ENCODE results near the gene FBXO24.

FBXO24 gene

DNA sequence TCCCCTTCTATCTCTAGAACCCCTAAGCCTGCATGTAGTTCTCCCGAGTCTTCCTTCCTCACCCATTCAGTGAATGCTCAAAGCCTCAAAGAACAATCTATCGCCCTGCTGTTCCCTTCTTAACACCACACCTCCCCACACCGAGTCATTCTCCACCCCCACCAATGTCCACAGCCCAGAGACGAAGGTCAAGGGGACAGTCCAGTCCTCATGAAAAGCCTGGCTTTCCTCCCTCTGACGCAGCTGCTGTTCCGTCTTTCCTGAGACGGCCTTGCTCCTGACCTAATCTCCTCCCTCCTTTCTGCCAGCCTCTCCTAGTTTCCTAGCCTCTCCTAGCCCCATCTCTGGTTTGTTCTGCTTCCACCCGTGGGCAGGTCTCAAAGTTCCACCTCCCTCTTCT, 35.4 kb downstream of the FBXO24 start:
- Histone ChIP-seq H3K18ac (ENCODE audit: low read length) (no peak overlapping the region), H3K27me3 (ENCODE audit: control insufficient read depth in 3 of 3, insufficient read depth in 3 of 3, low read depth in 1 of 3, low read length in 3 of 3) (no peaks in the 10 kb centered on the region), H3K79me1 (ENCODE audit: low read depth, low read length) (no peaks in the 10 kb centered on the region), H3K4ac (ENCODE audit: low read length) (no peak overlapping the region), H3K23ac (ENCODE audit: low read depth, low read length, poor library complexity) (no peak overlapping the region), H4K91ac (ENCODE audit: low read depth, low read length, poor library complexity) (no peak overlapping the region), H4K8ac (ENCODE audit: low read depth, low read length) (no peak overlapping the region), H3K14ac (ENCODE audit: low read length) (no peak overlapping the region), H2BK120ac (ENCODE audit: low read depth, low read length) (no peak overlapping the region), H3K4me3 (ENCODE audit: low read length in 2 of 2) (no peak overlapping the region), H2BK12ac (ENCODE audit: low read length) (no peak overlapping the region), H3K4me2 (ENCODE audit: insufficient read depth, low read length, poor library complexity, severe bottlenecking) (no peak overlapping the region), H2AFZ (ENCODE audit: low read length) (no peak overlapping the region), H3K36me3 (replicated peaks in 1 of 2; ENCODE audit: control insufficient read depth in 2 of 2, insufficient read depth in 2 of 2, low read length in 2 of 2) (peaks cover 0 to 3% of the 10 kb centered on the region in 2 donors), H3K9ac (ENCODE audit: low read depth, low read length, poor library complexity) (no peak overlapping the region), H2AK5ac (ENCODE audit: low read depth, low read length) (no peak overlapping the region), H3K27ac (replicated peaks; ENCODE audit: low read length) (no peak overlapping the region), H2BK5ac (ENCODE audit: low read length) (no peak overlapping the region), H2BK15ac (ENCODE audit: low read length) (no peak overlapping the region), H3K4me1 (ENCODE audit: control insufficient read depth in 2 of 2, insufficient read depth in 1 of 2, low read depth in 1 of 2, low read length in 2 of 2) (peaks cover 0 to 3% of the 10 kb centered on the region in 2 donors), H3K9me3 (replicated peaks in 1 of 2; ENCODE audit: control insufficient read depth in 2 of 2, insufficient read depth in 1 of 2, low read depth in 1 of 2, low read length in 2 of 2) (no peaks in the 10 kb centered on the region)
- WGBS, 2 donors (ENCODE audit: extremely low coverage in 2 of 2, insufficient read length in 2 of 2, insufficient replicate concordance in 1 of 2), result no CpG with 5 or more reads among the region's 8 CpGs
- DNase-seq (ENCODE audit: low spot score), result no peak

DNA sequence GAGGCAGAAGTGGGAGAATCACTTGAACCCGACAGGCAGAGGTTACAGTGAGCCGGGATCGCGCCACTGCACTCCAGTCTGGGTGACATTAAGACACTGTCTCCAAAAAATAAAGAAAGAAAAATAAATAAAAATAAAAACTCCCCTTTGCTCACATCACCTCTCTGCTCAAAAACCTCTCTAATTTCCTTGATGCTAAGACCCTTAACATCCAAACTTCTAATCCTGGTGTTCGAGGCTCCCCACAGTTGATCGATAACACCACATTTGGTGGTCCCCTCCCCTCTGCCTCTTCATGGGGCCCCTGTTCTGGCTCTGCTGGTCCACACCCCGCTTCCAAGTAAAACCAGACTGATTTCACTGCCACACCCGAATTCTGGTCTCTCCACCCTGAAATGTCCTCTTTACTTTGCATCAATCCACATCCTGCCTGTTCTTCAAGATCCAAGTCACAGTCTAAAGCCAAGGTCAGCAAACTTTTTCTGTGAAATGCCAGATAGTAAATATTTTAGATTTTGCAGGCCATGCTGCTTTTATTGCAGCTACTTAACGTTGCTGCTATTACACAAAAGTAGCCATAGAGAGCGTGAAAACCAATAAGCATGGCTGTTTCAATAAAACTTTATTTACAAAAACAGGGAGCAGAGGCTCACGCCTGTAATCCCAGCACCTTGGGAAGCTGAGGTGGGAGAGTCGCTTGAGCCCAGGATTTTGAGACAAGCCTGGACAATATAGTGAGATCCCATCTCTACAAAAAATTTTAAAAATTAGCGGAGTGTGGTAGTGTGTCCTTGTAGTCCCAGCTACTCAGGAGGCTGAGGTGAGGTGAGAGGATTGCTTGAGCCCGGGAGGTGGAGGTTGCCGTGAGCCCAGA, 38.1 kb downstream of the FBXO24 start:
- Histone ChIP-seq H3K18ac (ENCODE audit: low read length) (no peak overlapping the region), H3K9me3 (replicated peaks in 1 of 2; ENCODE audit: control insufficient read depth in 2 of 2, insufficient read depth in 1 of 2, low read depth in 1 of 2, low read length in 2 of 2) (no peaks in the 10 kb centered on the region), H2AK5ac (ENCODE audit: low read depth, low read length) (no peak overlapping the region), H3K9ac (ENCODE audit: low read depth, low read length, poor library complexity) (no peak overlapping the region), H3K14ac (ENCODE audit: low read length) (no peak overlapping the region), H3K4me1 (ENCODE audit: control insufficient read depth in 2 of 2, insufficient read depth in 1 of 2, low read depth in 1 of 2, low read length in 2 of 2) (peaks cover 2 to 9% of the 10 kb centered on the region in 2 donors), H3K79me1 (ENCODE audit: low read depth, low read length) (no peaks in the 10 kb centered on the region), H2BK5ac (ENCODE audit: low read length) (no peak overlapping the region), H2BK15ac (ENCODE audit: low read length) (no peak overlapping the region), H3K23ac (ENCODE audit: low read depth, low read length, poor library complexity) (no peak overlapping the region), H3K4me3 (ENCODE audit: low read length in 2 of 2) (no peak overlapping the region), H2BK120ac (ENCODE audit: low read depth, low read length) (no peak overlapping the region), H2AFZ (ENCODE audit: low read length) (no peak overlapping the region), H4K8ac (ENCODE audit: low read depth, low read length) (no peak overlapping the region), H2BK12ac (ENCODE audit: low read length) (no peak overlapping the region), H3K36me3 (replicated peaks in 1 of 2; ENCODE audit: control insufficient read depth in 2 of 2, insufficient read depth in 2 of 2, low read length in 2 of 2) (peaks cover 0 to 3% of the 10 kb centered on the region in 2 donors), H3K27ac (replicated peaks; ENCODE audit: low read length) (no peak overlapping the region), H3K4ac (ENCODE audit: low read length) (no peak overlapping the region), H3K27me3 (ENCODE audit: control insufficient read depth in 3 of 3, insufficient read depth in 3 of 3, low read depth in 1 of 3, low read length in 3 of 3) (no peaks in the 10 kb centered on the region), H4K91ac (ENCODE audit: low read depth, low read length, poor library complexity) (no peak overlapping the region), H3K4me2 (ENCODE audit: insufficient read depth, low read length, poor library complexity, severe bottlenecking) (no peak overlapping the region)
- WGBS, 2 donors (ENCODE audit: extremely low coverage in 2 of 2, insufficient read length in 2 of 2, insufficient replicate concordance in 1 of 2), result no CpG with 5 or more reads among the region's 15 CpGs
- DNase-seq (ENCODE audit: low spot score), result no peak

DNA sequence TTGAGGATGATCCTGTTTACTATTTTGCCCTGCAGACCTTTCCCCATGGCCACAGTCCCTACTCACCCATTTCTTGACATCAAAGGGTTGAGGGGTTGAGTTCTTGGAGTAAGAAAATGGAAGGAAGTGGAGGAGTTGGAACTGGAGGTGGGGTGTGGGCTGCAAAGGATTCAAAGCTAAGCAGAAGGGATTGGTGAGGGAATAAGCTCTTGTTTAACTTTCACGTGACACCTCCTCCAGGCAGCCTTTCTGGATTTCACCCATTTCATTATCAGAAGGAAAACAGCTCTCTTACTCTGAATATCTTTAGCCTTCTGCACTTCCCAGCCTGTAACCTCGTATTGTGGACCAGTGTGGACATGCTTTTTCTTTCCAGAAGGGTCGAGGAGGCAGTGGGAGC, 39.9 kb downstream of the FBXO24 start:
- H3K27ac ChIP-seq (replicated peaks; ENCODE audit: low read length), result no peak overlapping the region
- H4K8ac ChIP-seq (ENCODE audit: low read depth, low read length), result no peak overlapping the region
- H3K27me3 ChIP-seq (ENCODE audit: control insufficient read depth in 3 of 3, insufficient read depth in 3 of 3, low read depth in 1 of 3, low read length in 3 of 3), result no peaks in the 10 kb centered on the region
- peak overlapping the region; percentile 80 for H3K18ac ChIP-seq (ENCODE audit: low read length)
- no peak overlapping the region for H2BK12ac ChIP-seq (ENCODE audit: low read length)
- H2BK15ac ChIP-seq (ENCODE audit: low read length), result no peak overlapping the region
- no peaks in the 10 kb centered on the region for H3K79me1 ChIP-seq (ENCODE audit: low read depth, low read length)
- H3K36me3 ChIP-seq (replicated peaks in 1 of 2; ENCODE audit: control insufficient read depth in 2 of 2, insufficient read depth in 2 of 2, low read length in 2 of 2), result peaks cover 0 to 3% of the 10 kb centered on the region in 2 donors
- no peak overlapping the region for H3K23ac ChIP-seq (ENCODE audit: low read depth, low read length, poor library complexity)
- peaks cover 0 to 2% of the 10 kb centered on the region in 2 donors for H3K9me3 ChIP-seq (replicated peaks in 1 of 2; ENCODE audit: control insufficient read depth in 2 of 2, insufficient read depth in 1 of 2, low read depth in 1 of 2, low read length in 2 of 2)
- H3K4me1 ChIP-seq (ENCODE audit: control insufficient read depth in 2 of 2, insufficient read depth in 1 of 2, low read depth in 1 of 2, low read length in 2 of 2), result peaks cover 2 to 9% of the 10 kb centered on the region in 2 donors
- H3K4ac ChIP-seq (ENCODE audit: low read length), result no peak overlapping the region
- WGBS, 2 donors (ENCODE audit: extremely low coverage in 2 of 2, insufficient read length in 2 of 2, insufficient replicate concordance in 1 of 2), result no CpG with 5 or more reads among the region's 3 CpGs
- no peak overlapping the region for H3K14ac ChIP-seq (ENCODE audit: low read length)
- H4K91ac ChIP-seq (ENCODE audit: low read depth, low read length, poor library complexity), result no peak overlapping the region
- H3K4me3 ChIP-seq (ENCODE audit: low read length in 2 of 2), result peak overlapping the region; percentile 21 to 43
- H2BK5ac ChIP-seq (ENCODE audit: low read length), result no peak overlapping the region
- DNase-seq (ENCODE audit: low spot score), result no peak
- no peak overlapping the region for H2BK120ac ChIP-seq (ENCODE audit: low read depth, low read length)
- peak overlapping the region; percentile 90 for H2AFZ ChIP-seq (ENCODE audit: low read length)
- H3K4me2 ChIP-seq (ENCODE audit: insufficient read depth, low read length, poor library complexity, severe bottlenecking), result peak overlapping the region; percentile 86
- peak overlapping the region; percentile 18 for H3K9ac ChIP-seq (ENCODE audit: low read depth, low read length, poor library complexity)
- H2AK5ac ChIP-seq (ENCODE audit: low read depth, low read length), result no peak overlapping the region

DNA sequence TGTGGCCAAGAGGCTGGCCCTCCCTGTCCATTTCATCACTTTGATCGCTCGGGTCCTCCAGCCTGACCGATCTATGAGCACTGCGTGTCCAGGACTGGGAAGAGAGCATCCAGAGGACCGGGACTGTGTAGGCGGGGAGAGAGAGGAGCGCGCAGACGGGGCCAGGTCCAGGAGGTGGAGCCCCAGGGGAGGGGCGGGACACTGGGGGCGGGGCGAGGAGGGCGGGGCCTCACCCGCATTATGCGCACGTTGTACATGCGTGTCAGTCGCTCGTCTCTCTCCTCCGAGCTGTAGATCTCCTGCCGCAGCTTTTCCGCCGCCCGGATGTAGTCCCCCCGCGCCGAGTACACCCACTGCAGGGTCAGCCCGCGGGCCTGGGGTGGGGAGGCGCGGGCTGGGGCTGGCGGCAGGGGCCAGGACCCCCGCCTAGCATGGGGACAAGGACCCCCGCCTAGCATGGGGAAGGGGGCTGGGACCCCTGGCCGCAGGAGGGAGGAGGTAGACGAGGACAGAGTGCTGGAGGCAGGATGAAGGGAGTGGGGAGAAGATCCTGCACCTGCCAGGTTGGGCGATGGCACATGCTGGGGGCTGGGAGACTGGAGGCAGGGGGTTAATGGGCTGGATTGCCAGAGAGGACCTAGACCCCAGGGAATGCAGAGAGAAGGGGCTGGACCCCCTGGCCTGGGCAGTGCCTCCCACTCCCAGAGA, 40.6 kb downstream of the FBXO24 start:
- H3K4me2 ChIP-seq (ENCODE audit: insufficient read depth, low read length, poor library complexity, severe bottlenecking), result peak overlapping the region; percentile 86
- peak overlapping the region; percentile 88 for H2AK5ac ChIP-seq (ENCODE audit: low read depth, low read length)
- H3K79me1 ChIP-seq (ENCODE audit: low read depth, low read length), result no peaks in the 10 kb centered on the region
- H3K9me3 ChIP-seq (replicated peaks in 1 of 2; ENCODE audit: control insufficient read depth in 2 of 2, insufficient read depth in 1 of 2, low read depth in 1 of 2, low read length in 2 of 2), result peaks cover 0 to 2% of the 10 kb centered on the region in 2 donors
- peak overlapping the region; percentile 93 for H3K23ac ChIP-seq (ENCODE audit: low read depth, low read length, poor library complexity)
- peak overlapping the region; percentile 14 for H2BK5ac ChIP-seq (ENCODE audit: low read length)
- no peak overlapping the region for H4K91ac ChIP-seq (ENCODE audit: low read depth, low read length, poor library complexity)
- peaks cover 2 to 9% of the 10 kb centered on the region in 2 donors for H3K4me1 ChIP-seq (ENCODE audit: control insufficient read depth in 2 of 2, insufficient read depth in 1 of 2, low read depth in 1 of 2, low read length in 2 of 2)
- peak overlapping the region; percentile 88 for H3K18ac ChIP-seq (ENCODE audit: low read length)
- H2BK120ac ChIP-seq (ENCODE audit: low read depth, low read length), result peak overlapping the region; percentile 36
- no CpG with 5 or more reads among the region's 37 CpGs for WGBS, 2 donors (ENCODE audit: extremely low coverage in 2 of 2, insufficient read length in 2 of 2, insufficient replicate concordance in 1 of 2)
- DNase-seq (ENCODE audit: low spot score), result peak; percentile 79
- H3K27ac ChIP-seq (replicated peaks; ENCODE audit: low read length), result no peak overlapping the region
- peak overlapping the region; percentile 38 for H2BK15ac ChIP-seq (ENCODE audit: low read length)
- H3K27me3 ChIP-seq (ENCODE audit: control insufficient read depth in 3 of 3, insufficient read depth in 3 of 3, low read depth in 1 of 3, low read length in 3 of 3), result peaks cover 0 to 2% (median 2%) of the 10 kb centered on the region in 3 experiments
- peaks cover 0 to under 1% of the 10 kb centered on the region in 2 donors for H3K36me3 ChIP-seq (replicated peaks in 1 of 2; ENCODE audit: control insufficient read depth in 2 of 2, insufficient read depth in 2 of 2, low read length in 2 of 2)
- no peak overlapping the region for H4K8ac ChIP-seq (ENCODE audit: low read depth, low read length)
- H2AFZ ChIP-seq (ENCODE audit: low read length), result peak overlapping the region; percentile 90
- peak overlapping the region; percentile 79 for H3K9ac ChIP-seq (ENCODE audit: low read depth, low read length, poor library complexity)
- H3K4ac ChIP-seq (ENCODE audit: low read length), result no peak overlapping the region
- peak overlapping the region; percentile 39 to 64 for H3K4me3 ChIP-seq (ENCODE audit: low read length in 2 of 2)
- peak overlapping the region; percentile 87 for H3K14ac ChIP-seq (ENCODE audit: low read length)
- peak overlapping the region; percentile 5 for H2BK12ac ChIP-seq (ENCODE audit: low read length)
